H9 (cell line): Measurements from ENCODE around the gene HOXD13. TPM values are rescaled to one million over a fixed set of nuclear protein-coding genes. Genes with fewer than 3 reads are reported as not detected.
A peak's percentile ranks its signal among the peaks of the same experiment; 100 is the strongest.

ENCODE experiments used
- DNase-seq: peaks from one replicate; pipeline ENCODE4 v3.0.0-alpha.2; 2017
- H2AFZ ChIP-seq: one replicate; pipeline ENCODE4 v1.6.1; 2013; ENCODE audit warnings: mild to moderate bottlenecking, low read length, control low read depth, moderate library complexity
- H2AK5ac ChIP-seq: 2 replicates; pipeline ENCODE4 v1.6.1; 2013; ENCODE audit warnings: low read length, control low read depth, mixed read lengths; ENCODE audit not compliant: insufficient read length
- H2BK120ac ChIP-seq: one replicate; pipeline ENCODE4 v1.6.1; 2013; ENCODE audit warnings: low read depth, mild to moderate bottlenecking, low read length, control low read depth, inconsistent platforms; ENCODE audit not compliant: poor library complexity, severe bottlenecking
- H2BK12ac ChIP-seq: 2 replicates; pipeline ENCODE4 v1.6.1; 2013; ENCODE audit warnings: low read length, control low read depth, mixed read lengths, low read depth; ENCODE audit not compliant: insufficient read length
- H2BK15ac ChIP-seq: 2 replicates; pipeline ENCODE4 v1.6.1; 2013; ENCODE audit warnings: low read depth, low read length, control low read depth
- H2BK20ac ChIP-seq: one replicate; pipeline ENCODE4 v1.6.1; 2013; ENCODE audit warnings: low read depth, mild to moderate bottlenecking, low read length, control low read depth, inconsistent platforms; ENCODE audit not compliant: poor library complexity, severe bottlenecking
- H2BK5ac ChIP-seq: 2 replicates; pipeline ENCODE4 v1.6.1; 2013; ENCODE audit warnings: low read length, control low read depth, mixed read lengths; ENCODE audit not compliant: insufficient read length
- H3K14ac ChIP-seq: 2 replicates; pipeline ENCODE4 v1.6.1; 2013; ENCODE audit warnings: low read length, control low read depth; ENCODE audit not compliant: insufficient read depth
- H3K18ac ChIP-seq: 2 replicates; pipeline ENCODE4 v1.6.1; 2013; ENCODE audit warnings: low read depth, mild to moderate bottlenecking, mixed read lengths, low read length, control low read depth; ENCODE audit not compliant: insufficient read length
- H3K23ac ChIP-seq: 2 replicates; pipeline ENCODE4 v1.6.1; 2013; ENCODE audit warnings: low read length, control low read depth, mixed read lengths, low read depth; ENCODE audit not compliant: insufficient read length
- H3K23me2 ChIP-seq: 2 replicates; pipeline ENCODE4 v1.6.1; 2013; ENCODE audit warnings: low read depth, mild to moderate bottlenecking, mixed read lengths, low read length, control low read depth; ENCODE audit not compliant: insufficient read length, poor library complexity, severe bottlenecking
- H3K27ac ChIP-seq: 2 replicates; pipeline ENCODE4 v1.5.1; 2013; ENCODE audit warnings: low read length, control low read depth, mixed read lengths, low read depth; ENCODE audit not compliant: insufficient read length
- H3K27me3 ChIP-seq: 2 replicates; pipeline ENCODE4 v1.6.1; 2013; ENCODE audit warnings: low read length, control low read depth, inconsistent platforms; ENCODE audit not compliant: insufficient read depth
- H3K4ac ChIP-seq: 2 replicates; pipeline ENCODE4 v1.6.1; 2013; ENCODE audit warnings: low read depth, mild to moderate bottlenecking, control low read depth, inconsistent platforms, low read length, moderate library complexity
- H3K4me1 ChIP-seq: 2 replicates; pipeline ENCODE4 v1.6.1; 2013; ENCODE audit warnings: low read length, control low read depth, inconsistent platforms; ENCODE audit not compliant: insufficient read depth
- H3K4me2 ChIP-seq: 2 replicates; pipeline ENCODE4 v1.6.1; 2013; ENCODE audit warnings: low read length, control low read depth, mixed read lengths; ENCODE audit not compliant: insufficient read length, insufficient read depth
- H3K56ac ChIP-seq: 2 replicates; pipeline ENCODE4 v1.6.1; 2013; ENCODE audit warnings: low read depth, mild to moderate bottlenecking, mixed read lengths, low read length, control low read depth; ENCODE audit not compliant: insufficient read length
- H3K79me1 ChIP-seq: 2 replicates; pipeline ENCODE4 v1.6.1; 2013; ENCODE audit warnings: low read depth, mild to moderate bottlenecking, moderate library complexity, low read length, control low read depth, inconsistent platforms; ENCODE audit not compliant: insufficient read depth, poor library complexity, severe bottlenecking
- H3K79me2 ChIP-seq: 2 replicates; pipeline ENCODE4 v1.6.1; 2013; ENCODE audit warnings: low read length, control low read depth, inconsistent platforms; ENCODE audit not compliant: insufficient read depth
- H3K9ac ChIP-seq: 2 replicates; pipeline ENCODE4 v1.6.1; 2013; ENCODE audit warnings: low read length, control low read depth, mixed read lengths; ENCODE audit not compliant: insufficient read length; ENCODE audit errors: extremely low read depth
- H3K9me3 ChIP-seq: one replicate; pipeline ENCODE4 v1.6.1; 2013; ENCODE audit warnings: low read depth, low read length, inconsistent platforms; ENCODE audit not compliant: control insufficient read depth
- H3T11ph ChIP-seq: one replicate; pipeline ENCODE4 v1.6.1; 2013; ENCODE audit warnings: mild to moderate bottlenecking, low read length, control low read depth, inconsistent platforms
- H4K20me1 ChIP-seq: one replicate; pipeline ENCODE4 v1.6.1; 2013; ENCODE audit not compliant: control insufficient read depth, insufficient read length, insufficient read depth
- H4K5ac ChIP-seq: 2 replicates; pipeline ENCODE4 v1.6.1; 2013; ENCODE audit warnings: low read depth, mild to moderate bottlenecking, mixed read lengths, low read length, control low read depth; ENCODE audit not compliant: insufficient read length
- H4K8ac ChIP-seq: replicated peaks from 2 replicates; pipeline ENCODE4 v1.6.1; 2013; ENCODE audit warnings: low read length, control low read depth, mixed read lengths, low read depth; ENCODE audit not compliant: insufficient read length
- H4K91ac ChIP-seq: 2 replicates; pipeline ENCODE4 v1.6.1; 2013; ENCODE audit warnings: low read depth, mild to moderate bottlenecking, moderate library complexity, mixed read lengths, low read length, control low read depth; ENCODE audit not compliant: insufficient read length
- H3K27ac Mint-ChIP-seq, 3 experiments: 2 replicates in 2 of 3; 3 replicates in 1 of 3; pipeline ENCODE4 v1.8.0; 2020 to 2021; ENCODE audit warnings: mixed read lengths in 3 of 3, mild to moderate bottlenecking in 1 of 3, moderate library complexity in 1 of 3
- H3K27me3 Mint-ChIP-seq: 2 replicates; pipeline ENCODE4 v1.8.0; 2021; ENCODE audit warnings: low read depth, mild to moderate bottlenecking, moderate library complexity, mixed read lengths
- H3K36me3 Mint-ChIP-seq, 3 experiments: 2 replicates in 2 of 3; 3 replicates in 1 of 3; pipeline ENCODE4 v1.8.0; 2020 to 2021; ENCODE audit warnings: low read depth in 3 of 3, mixed read lengths in 3 of 3; ENCODE audit not compliant: insufficient read depth in 1 of 3
- H3K4me1 Mint-ChIP-seq, 2 experiments: 2 replicates each; pipeline ENCODE4 v1.8.0; 2020; ENCODE audit warnings: mixed read lengths in 2 of 2
- H3K4me3 Mint-ChIP-seq, 2 experiments: 2 replicates in 1 of 2; 3 replicates in 1 of 2; pipeline ENCODE4 v1.8.0; 2020 to 2021; ENCODE audit warnings: mild to moderate bottlenecking in 2 of 2, mixed read lengths in 2 of 2, moderate library complexity in 1 of 2
- H3K9me3 Mint-ChIP-seq, 2 experiments: 2 replicates in 1 of 2; 3 replicates in 1 of 2; pipeline ENCODE4 v1.8.0; 2020; ENCODE audit warnings: mild to moderate bottlenecking in 2 of 2, mixed read lengths in 2 of 2, moderate library complexity in 1 of 2
- CTCF ChIP-seq: fragments of 200-600 bp; sonication (generic); conservative IDR thresholded peaks from 3 replicates; pipeline ENCODE4 v1.8.0; 2021; ENCODE audit warnings: antibody characterized with exemption, mild to moderate bottlenecking
- WGBS: extraction: QIAGEN DNeasy Blood & Tissue Kit; methylation state at CpG from one replicate; pipeline ENCODE4 v1.1.7; 2013; ENCODE audit warnings: missing lambda C conversion rate, low lambda C conversion rate, mixed read lengths; ENCODE audit not compliant: insufficient read length; ENCODE audit errors: extremely low coverage; 5-methylcytosine and 5-hydroxymethylcytosine counted together
- total RNA-seq: library from RNA; stranded (reverse); gene quantifications from 2 replicates; pipeline ENCODE4 v1.2.1, GENCODE V29; 2021

The HOXD13 gene
- total RNA-seq, 1 experiment from 2014 or later: not detected

- H3K14ac ChIP-seq: no peak overlapping the region
- no peak overlapping the region for H4K91ac ChIP-seq
- no peak overlapping the region for H3T11ph ChIP-seq
- no peak overlapping the region for H4K5ac ChIP-seq
- no peak overlapping the region for H2BK15ac ChIP-seq
- H3K79me1 ChIP-seq: no peaks in the 10 kb centered on the region
- no peak overlapping the region for H2BK5ac ChIP-seq
- no peak overlapping the region for H3K56ac ChIP-seq
- Mint-ChIP-seq H3K4me3 (no peak overlapping the region), H3K27me3 (peaks cover 99% of the 10 kb centered on the region), H3K4me1 (peaks cover 29 to 46% of the 10 kb centered on the region in 2 experiments), H3K9me3 (peaks cover 5 to 19% of the 10 kb centered on the region in 2 experiments), H3K36me3 (no peaks in the 10 kb centered on the region; a peak in 2 of 7 replicates), H3K27ac (no peak overlapping the region)
- H3K23ac ChIP-seq: no peak overlapping the region
- peaks cover 5% of the 10 kb centered on the region for H3K23me2 ChIP-seq
- H3K4me2 ChIP-seq: peak overlapping the region; percentile 3
- no peak overlapping the region for H3K9ac ChIP-seq
- no peaks in the 10 kb centered on the region for H4K20me1 ChIP-seq
- H3K4me1 ChIP-seq: peaks cover 3% of the 10 kb centered on the region; the same call in 1 of the 2 replicates
- H2BK20ac ChIP-seq: no peak overlapping the region
- no peak overlapping the region for H3K4ac ChIP-seq
- H2BK120ac ChIP-seq: no peak overlapping the region
- no peak overlapping the region for H4K8ac ChIP-seq
- peak; percentile 31 for DNase-seq
- H3K79me2 ChIP-seq: no peaks in the 10 kb centered on the region
- no peak overlapping the region for H3K18ac ChIP-seq
- no peak overlapping the region for H2AK5ac ChIP-seq
- no peak for TF ChIP-seq CTCF
- H3K9me3 ChIP-seq: no peaks in the 10 kb centered on the region
- H3K27ac ChIP-seq: no peak overlapping the region
- no CpG with 5 or more reads among the region's 28 CpGs for WGBS
- no peak overlapping the region for H2BK12ac ChIP-seq
- H3K27me3 ChIP-seq: peaks cover 88% of the 10 kb centered on the region
- H2AFZ ChIP-seq: no peak overlapping the region
These were observed 8.1 kb downstream of the HOXD13 start for GRCh38 chr2:176100547-176101140.
